Activated CD8-positive, alpha-beta memory T cell treated with anti-CD3 and anti-CD28 coated beads, Interleukin-2, amount 50 U/mL, for 24 hours (primary cell): ENCODE measurements around the gene TADA1.
"Not testable (repeated sequence)": the region's sequence is repeated elsewhere in the genome, so short reads cannot be mapped to it uniquely, and the experiment has no call there.

Experiments
- DNase-seq: peaks from one replicate; pipeline ENCODE4 v3.0.0-alpha.2; 2020; ENCODE audit errors: extremely low read depth

Gene TADA1

DNA sequence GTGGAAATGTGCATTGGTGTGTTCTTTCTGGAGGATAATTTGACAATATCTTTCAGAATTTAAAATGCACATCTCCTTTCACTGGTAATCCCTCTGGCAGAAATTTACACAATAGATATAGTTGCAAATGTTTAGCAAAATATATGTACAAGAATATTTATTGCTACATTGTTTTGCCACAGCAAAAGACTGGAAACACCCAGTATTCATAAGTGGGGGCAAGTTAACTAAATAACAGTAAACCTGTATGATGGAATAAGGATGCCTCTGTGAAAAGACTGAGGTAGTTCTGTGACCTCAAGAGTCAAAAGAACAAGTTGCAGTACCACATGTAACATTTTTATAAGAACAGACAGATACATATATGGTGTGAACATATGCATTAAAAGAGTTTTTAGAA lies 13.7 kb upstream of the TADA1 start:
- no peak for DNase-seq

DNA sequence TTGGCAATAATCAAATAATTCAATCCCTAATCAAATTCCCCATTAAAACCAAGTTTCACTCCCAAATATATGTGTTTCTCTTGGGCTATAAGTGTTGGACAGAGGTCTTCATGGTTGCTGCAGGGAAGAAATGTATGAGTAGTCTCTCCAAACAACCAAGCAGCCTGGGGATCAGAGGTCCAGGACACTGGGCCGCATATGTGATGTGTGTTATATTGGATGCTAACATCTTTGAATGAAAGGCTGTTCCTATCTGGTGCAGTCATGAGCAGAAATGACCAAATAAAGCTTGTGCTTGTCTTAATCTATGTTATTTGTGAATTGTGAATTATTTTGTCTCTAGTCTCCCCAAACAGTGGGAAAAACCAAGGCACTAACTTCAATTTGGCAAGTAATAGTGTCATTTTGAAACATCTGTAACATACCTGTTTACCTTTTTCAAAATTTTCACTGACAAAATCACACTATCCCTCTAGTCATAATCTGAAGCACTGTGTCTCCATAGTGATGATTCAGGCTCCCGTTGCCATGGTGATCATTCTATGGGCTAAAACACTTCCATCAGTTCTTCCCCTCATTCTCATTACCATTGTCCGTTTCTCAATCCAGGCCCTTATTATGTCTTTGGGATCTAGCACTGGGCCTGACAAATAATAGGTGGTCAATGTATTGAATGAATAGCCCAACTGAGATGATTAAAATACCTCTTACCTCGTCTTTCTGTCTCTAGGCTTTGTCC lies 12.5 kb upstream of the TADA1 start:
- no peak for DNase-seq

DNA sequence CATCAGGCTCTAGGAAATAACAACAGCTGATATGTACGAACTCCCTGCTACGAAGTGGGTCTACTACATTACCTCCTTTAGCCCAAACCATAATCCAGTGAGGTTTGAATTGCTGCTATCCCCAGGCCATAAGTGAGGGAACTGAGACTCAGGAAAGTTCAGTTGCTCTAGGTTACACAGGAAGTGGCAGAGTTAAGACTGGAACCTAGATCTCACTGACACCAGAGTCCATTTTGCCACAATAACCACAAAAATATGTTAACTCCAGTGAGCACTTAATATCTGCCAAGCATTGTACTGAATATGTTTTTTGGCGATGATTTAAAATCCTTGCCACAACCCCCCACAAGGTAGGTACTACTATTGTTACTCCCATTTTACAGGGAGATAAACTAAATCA lies 8.9 kb upstream of the TADA1 start:
- no peak for DNase-seq

DNA sequence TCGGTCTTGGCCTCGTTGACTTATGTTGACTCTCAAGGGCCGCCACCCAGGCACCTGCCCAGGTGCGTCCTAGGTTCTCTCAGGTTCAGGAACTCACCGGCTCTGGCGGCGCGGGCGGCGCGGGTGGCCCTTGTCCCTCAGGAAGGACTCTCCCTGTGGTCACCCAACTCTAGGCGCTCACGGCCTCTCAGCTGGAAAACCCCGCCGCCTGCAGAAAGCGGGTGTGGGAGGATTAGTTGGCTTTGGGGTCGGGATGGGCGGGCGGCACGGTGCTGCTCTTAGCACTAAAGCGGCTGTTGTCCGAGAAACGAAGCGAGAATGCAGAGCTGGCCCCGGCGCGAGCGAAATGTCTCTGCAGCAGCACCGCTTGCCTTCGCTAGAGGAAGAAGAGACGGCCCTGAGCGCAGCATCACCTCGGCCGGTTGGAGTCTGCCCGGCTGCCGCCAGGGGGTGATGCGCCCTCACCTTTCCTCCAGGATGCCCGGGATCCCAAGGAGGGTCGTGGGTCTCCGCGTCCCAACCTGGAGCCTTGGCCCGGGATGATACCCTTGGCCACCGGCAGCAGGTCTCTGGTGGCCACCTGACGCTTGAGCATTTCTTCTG lies 8.1 kb upstream of the TADA1 start:
- DNase-seq: no peak

DNA sequence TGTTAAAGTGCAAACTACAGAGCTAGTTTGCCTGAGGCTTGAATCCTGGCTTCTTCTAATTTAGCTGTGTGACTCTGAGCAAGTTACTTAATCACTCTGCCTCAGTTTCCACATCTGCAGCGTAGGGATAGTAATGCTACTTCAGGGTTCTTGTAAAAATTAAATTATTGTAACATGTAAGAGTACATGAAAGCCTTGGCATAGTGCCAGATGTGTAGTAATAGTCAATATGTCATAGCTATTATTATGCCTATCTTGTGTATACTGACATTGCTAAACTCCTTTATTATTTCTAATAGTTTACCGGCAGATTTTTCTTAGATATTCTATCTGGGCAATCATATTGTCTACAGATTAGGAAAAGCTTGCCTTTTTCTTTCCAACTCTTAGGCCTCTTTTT lies 6.8 kb upstream of the TADA1 start:
- DNase-seq: no peak

DNA sequence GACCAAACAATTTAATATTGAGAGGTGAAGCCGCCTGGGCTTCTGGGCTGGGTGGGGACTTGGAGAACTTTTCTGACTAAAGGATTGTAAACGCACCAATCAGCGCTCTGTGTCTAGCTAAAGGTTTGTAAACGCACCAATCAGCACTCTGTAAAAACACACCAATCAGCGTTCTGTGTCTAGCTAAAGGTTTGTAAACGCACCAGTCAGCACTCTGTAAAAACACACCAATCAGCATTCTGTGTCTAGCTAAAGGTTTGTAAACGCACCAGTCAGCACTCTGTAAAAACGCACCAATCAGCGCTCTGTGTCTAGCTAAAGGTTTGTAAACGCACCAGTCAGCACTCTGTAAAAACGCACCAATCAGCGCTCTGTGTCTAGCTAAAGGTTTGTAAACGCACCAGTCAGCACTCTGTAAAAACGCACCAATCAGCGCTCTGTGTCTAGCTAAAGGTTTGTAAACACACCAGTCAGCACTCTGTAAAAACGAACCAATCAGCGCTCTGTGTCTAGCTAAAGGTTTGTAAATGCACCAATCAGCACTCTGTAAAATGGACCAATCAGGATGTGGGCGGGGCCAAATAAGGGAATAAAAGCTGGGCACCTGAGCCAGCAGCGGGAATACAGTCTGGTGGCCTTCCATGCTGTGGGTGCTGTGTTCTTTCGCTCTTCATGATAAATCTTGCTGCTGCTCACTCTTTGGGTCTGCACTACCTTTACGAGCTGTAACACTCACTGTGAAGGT lies 2.3 kb upstream of the TADA1 start:
- not testable (repeated sequence) for DNase-seq

DNA sequence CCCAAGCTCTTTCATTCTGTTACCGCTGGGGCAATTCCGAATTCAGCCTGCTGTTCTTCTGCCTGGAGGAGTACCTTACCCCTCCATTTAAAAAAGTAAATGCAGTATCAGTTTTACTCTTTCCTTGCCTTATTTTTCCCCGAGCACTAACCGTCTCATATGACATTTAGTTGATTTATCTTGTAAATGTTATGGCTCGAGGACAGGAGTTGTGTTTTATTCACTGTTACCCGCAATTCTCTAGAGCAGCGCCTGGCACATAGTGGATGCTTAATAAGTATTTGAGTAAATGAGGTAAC lies 425 bp upstream of the TADA1 start:
- no peak for DNase-seq

DNA sequence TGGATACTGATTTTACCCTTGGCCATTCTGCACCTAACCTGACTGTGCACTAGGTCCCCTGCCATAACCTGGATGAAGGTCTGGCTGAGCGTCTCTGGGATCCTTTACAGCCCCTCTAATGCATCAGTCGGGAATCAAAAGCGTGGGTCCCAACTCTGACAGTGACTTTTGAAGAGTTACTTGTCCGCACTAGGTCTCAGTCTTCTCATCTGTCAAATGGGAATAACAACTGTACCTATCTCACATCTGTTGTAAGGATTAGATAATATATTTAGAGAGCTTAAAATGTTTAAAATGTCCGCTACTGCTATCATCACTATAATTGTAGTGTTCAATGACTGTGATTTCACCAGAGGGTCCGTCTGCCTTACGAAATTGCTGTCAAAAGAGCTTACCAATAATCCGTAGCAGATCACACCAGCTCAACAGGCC lies 746 bp downstream of the TADA1 start:
- DNase-seq: no peak

DNA sequence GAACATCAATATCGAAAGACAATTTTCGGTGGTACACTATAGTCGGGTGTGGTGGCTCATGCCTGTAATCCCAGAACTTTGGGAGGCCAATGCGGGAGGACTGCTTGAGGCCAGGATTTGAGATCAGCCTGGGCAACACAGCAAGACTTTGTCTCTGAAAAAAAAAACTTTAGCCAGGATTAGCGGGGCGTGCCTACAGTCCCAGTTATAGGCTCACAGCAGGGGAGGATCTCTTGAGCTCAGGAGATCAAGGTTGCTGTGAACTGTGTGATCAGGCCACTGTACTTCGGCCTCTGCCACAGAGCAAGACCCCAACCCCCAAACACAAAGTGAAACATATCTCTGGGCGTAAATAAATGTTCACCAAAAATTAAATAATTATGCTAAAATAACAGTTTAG lies 1.6 kb downstream of the TADA1 start:
- DNase-seq: no peak

DNA sequence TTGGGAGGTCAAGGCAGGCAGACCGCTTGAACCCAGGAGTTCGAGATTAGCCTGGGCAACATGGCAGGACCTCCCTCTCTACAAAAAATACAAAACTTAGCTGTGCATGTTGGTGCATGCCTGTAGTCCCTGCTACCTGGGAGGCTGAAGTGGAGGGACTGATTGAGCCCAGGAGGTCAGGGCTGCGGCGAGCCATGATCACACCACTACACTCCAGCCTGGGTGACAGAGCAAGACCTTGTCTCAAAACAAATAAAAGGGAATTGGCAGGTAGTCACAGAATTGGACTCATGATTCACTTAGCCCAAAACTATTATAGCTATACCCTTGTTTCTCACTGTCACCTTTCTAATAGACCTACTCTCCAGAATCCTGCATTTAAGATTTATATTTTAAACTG lies 5.5 kb downstream of the TADA1 start:
- no peak for DNase-seq

DNA sequence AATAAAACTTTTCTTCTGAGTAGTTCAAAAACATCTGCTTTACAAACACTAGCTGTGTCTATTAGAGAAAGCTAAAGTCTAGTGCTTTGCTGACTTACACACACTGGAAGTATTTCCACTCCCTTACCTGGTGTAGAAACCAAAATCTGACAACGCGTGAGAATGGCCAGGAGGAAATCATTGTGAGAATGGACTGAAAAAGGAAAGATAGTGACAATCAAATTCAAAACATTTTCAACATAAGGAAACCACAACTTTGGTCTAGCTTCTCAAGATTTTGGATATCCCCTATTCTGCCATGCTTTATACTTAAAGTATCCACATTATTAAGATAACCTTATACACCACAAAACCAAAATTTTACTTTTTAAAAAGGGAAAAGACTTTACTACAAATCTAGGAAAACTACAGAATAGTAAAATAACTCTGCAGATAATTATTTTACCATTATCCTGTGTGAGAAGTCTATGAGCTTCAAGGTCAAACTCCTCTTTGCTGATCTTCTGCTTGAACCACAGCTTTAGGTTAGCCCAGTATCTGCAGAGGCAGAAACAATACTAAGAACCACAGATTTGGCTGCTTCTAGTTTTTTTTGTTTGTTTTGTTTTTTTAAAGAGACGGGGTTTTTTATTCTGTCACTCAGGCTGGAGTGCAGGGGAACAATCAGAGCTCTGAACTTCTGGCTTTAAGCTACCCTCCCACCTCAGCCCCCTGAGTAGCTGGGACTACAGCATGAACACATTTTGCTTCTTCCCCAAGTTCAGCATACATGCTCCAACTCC lies 6.6 kb downstream of the TADA1 start:
- DNase-seq: no peak

DNA sequence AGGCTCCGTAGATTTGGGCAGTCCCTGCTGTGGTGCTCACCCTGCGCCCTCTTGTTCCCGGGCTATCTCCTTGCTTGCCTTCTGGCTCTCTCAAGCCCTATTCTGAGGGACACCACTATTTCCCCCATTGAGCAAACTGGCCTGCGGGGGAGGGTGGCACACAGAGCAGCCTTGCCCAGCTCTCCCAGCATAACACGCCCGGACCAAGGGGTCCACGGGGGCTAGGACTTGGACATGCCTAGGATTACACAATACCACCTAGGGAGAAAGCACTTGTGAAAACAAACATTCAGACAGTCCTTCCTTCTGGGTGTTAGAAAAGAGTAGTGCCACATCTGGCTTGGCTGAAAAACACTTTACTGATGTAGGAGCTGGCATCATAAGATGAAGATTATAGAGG lies 7.4 kb downstream of the TADA1 start:
- no peak for DNase-seq

DNA sequence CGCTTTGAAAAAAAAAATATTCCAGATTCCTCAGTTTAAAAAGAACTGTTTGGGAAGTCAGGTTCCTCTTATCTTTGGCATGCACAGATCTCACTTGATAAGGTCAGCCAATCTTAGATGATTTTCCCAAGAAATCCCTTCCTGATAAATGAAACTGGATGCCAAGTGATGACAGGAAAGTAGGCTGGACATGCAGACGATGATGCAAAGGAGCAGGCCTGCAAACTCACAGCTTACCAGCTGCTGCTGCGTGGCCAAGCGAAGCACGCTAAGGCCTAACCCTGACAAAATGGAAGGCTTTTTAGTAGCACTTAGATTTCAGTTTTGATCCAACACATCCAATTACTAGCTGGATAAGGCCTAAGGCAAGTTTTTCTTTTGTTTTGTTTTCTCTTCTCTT lies 10.1 kb downstream of the TADA1 start:
- no peak for DNase-seq

DNA sequence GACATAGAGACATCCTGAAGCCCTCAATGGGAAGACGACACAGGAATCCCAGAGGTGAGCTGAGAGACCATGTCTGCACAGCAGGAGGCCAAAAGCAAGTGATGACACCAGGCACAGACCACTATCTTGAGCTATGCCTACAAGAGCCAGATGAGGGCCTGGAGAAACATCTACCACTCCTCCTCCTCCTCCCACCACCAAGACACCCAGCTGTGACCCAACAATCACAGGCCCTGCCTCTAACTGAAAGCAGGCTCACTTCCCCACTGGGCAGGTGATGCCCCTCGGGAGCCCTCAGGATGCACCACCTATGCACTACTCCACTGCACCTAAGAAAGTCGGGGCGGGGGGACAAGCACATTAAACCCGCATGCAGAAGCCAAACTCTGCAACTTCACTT lies 16.5 kb downstream of the TADA1 start:
- DNase-seq: no peak

DNA sequence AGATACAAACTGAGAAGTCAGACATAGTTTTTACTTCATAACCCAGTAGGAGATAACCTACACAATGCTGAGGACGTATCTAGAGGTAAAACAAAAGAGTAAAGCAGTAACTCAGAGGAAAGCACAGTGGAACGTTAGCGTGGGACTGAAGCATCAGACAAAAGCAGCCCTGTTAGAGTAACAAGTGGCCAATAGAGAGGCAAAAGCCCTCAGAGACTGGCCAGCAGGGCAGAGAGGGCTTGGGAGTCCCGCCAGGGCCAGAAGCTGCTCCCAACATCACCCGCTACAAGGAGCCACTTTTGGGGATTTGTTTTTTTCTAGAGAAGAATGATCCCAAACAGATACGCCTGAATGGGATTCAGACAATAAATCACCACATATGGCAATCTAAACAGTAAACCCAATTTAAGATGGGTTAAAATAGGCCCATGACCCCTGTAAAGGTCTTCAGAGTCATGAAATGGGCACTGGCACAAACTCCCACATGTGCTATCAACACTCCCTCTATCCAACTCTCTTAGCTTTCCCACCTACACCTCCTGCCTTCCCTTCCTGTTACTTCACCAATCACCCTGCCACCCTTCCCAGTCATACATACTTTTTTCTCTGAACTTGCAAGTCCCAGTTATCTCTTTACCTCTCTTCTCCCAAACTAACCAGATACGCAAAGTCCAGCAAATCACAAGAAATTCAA lies 17.2 kb downstream of the TADA1 start:
- no peak for DNase-seq

DNA sequence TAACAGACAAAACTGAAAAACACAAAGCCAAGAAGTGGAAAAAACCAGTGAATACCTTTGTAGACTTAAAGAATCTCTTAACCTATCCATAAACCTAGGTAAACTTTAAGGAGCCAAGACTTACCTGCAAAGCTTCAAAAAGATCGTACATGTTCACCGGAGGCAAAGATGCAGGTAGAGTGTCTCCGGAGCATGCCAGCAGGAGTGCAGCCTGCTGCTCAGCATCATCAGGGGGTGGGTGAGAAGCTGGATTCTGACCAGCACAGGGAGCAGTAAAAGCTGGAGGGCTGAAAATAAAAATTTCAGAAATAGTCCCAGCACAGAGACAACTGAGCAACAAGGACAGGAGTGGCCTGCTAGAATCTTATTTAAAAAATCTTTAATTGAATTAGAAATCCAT lies 18.1 kb downstream of the TADA1 start:
- DNase-seq: no peak

DNA sequence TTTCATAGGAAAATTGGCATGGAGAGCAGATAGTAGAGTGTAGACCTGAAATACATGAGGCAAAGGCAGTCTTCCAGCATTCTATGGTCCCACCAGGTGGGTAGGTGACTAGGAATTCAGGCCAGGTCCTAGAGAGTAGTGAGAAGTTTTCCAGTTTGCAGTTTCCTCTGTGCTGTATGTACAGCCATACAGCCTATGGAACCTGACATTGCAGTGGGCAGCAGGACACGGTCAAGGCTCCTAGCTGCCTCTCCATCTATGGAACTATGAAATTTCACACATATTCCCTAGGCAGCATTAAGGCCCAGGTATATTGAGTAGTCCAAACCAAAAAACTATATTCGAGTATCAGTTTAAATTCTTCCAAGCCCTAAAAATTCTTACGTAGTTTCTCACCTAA lies 20.5 kb downstream of the TADA1 start:
- no peak for DNase-seq

DNA sequence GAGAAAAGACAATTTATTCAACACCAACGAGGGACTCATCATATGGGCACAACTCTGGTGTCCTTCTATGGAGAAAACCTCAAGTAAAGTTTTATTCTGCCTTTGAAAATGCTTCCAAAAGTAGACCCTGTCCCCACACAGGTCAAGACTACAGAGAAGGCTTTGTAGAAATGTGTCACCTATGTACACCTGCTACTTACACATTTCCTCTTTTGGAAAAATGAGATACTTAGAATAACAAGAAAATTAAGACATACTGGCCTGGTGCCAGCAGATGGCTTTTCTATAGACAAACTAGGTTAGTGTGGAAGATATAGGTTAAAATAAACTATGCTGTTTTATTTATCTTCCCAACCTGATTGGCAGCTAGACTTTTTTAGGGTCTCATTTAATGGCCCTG lies 23.1 kb downstream of the TADA1 start:
- DNase-seq: no peak

DNA sequence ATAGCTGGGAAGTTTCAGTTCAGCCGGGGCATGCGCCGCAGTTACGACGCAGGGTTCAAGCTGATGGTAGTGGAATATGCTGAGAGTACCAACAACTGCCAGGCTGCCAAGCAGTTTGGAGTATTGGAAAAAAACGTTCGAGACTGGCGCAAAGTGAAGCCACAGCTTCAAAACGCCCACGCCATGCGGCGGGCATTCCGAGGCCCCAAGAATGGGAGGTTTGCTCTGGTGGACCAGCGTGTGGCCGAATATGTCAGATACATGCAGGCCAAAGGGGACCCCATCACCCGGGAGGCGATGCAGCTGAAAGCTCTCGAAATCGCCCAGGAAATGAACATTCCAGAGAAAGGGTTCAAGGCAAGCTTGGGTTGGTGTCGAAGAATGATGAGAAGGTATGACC lies 26.9 kb downstream of the TADA1 start:
- DNase-seq: no peak

DNA sequence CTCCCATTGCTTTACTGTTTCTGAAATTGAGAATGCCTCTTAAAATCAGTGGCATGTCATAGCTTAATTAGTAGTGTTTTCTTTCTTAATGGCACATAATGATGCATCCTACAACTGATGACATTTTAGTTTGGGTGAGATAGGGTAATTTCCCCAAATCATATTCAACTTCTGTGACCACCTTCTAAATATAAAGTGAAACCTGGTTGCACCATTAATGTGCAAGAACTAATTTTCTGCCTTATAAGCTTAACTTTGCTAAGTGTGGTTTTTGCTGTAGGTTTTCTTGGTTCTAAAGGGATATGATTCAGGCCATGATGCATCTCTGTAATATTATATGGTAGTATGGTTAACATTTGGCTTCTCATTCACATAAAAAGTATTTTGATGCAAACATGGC lies 27.9 kb downstream of the TADA1 start:
- DNase-seq: no peak

DNA sequence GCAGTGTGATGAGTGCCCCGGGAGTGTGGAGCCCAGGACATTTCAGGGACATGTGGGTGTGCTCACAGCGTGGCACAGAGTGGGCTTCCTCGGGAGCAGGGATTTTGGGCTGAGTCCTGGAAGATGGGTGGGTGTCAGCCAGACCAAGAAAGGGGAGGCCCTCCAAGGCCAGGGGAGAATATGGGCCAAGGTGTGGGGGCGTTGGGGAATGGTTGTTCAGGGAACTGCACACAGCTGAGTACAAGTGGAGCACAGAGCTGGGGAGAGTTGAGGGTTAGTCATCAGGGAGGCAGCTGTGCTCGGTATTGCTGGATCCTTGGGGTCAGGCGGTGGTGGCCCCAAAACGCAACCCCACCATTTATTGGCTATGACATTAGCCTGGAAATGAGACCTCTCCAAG lies 31.3 kb downstream of the TADA1 start:
- DNase-seq: no peak
